ENCODE measurements around the gene EML4. TPM values are rescaled to one million over a fixed set of nuclear protein-coding genes. Genes with fewer than 3 reads are reported as not detected.
"Not testable (repeated sequence)": the region's sequence is repeated elsewhere in the genome, so short reads cannot be mapped to it uniquely, and the experiment has no call there.

Gene EML4
- total RNA-seq, 1 experiment from 2014 or later = 36.8 TPM

DNA sequence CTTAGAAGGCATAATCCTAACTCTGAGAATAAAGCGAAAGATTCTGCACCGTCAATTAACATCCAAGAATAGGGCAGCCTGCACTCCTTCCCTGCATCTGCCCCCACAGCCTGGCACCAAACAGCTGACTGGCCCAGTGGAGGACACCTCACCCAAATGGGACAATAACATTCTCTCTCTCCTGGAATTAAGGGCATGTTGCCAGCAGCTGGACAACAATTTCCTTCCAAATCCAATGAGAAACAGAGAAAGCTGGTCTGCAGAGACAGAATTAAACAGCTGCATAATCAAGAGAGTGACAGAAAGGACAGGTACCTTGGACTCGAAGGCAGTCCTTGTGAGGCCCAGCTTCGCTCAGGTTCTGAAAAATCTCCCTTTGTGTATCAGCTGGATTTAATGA lies 176.8 kb downstream of the EML4 start:
- no peak for DNase-seq (ENCODE audit: low read depth)

- DNase-seq (ENCODE audit: low read depth) = not testable (repeated sequence)
Observed at GRCh38 chr2:42346856-42347255, 177.7 kb downstream of the EML4 start.

DNA sequence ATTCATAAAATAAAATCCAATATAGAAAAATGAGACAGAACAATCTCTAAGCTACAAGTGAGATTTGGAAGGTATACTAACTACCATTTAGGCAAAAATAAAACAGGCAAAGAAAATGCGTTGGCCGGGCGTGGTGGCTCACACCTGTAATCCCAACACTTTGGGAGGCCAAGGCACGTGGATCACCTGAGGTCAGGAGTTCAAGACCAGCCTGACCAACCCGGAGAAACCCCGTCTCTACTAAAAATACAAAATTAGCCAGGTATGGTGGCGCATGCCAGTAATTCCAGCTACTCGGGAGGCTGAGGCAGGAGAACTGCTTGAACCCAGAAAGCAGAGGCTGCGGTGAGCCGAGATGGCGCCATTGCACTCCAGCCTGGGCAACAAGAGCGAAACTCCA lies 178.4 kb downstream of the EML4 start:
- not testable (repeated sequence) for DNase-seq (ENCODE audit: low read depth)

DNA sequence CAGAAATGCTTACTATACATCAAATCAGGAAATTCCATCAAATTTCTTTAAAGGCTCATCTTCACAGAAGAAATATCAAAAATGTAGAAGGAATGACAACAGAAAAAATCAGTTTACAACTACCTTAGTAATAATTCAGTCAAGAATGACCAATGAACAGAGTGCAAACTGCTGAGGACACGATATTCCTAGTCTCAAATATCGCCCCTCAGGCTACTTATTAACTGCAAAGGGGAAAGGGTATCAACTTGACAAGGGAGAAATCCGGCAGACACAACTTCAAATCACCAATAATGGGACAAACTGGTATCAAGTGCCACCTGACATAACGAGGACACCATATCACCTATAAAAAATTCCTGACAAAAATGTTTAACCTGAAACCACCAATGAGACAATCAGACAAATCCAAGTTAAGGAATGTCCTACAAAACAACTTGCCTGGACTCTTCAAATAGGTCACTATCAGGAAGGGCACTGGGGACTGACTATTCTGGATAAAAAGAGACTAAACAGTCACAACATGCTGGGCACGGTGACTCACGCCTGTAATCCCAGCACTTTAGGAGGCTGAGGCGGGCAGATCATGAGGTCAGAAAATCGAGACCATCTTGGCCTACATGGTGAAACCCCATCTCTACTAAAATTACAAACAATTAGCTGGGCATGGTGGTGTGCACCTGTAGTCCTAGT lies 179.1 kb downstream of the EML4 start:
- no peak for DNase-seq (ENCODE audit: low read depth)

GRCh38 chr2:42350434-42351063 lies 181.4 kb downstream of the EML4 start:
- DNase-seq (ENCODE audit: low read depth) = no peak

GRCh38 chr2:42351864-42352263 lies 182.7 kb downstream of the EML4 start:
- DNase-seq (ENCODE audit: low read depth) = no peak

DNA sequence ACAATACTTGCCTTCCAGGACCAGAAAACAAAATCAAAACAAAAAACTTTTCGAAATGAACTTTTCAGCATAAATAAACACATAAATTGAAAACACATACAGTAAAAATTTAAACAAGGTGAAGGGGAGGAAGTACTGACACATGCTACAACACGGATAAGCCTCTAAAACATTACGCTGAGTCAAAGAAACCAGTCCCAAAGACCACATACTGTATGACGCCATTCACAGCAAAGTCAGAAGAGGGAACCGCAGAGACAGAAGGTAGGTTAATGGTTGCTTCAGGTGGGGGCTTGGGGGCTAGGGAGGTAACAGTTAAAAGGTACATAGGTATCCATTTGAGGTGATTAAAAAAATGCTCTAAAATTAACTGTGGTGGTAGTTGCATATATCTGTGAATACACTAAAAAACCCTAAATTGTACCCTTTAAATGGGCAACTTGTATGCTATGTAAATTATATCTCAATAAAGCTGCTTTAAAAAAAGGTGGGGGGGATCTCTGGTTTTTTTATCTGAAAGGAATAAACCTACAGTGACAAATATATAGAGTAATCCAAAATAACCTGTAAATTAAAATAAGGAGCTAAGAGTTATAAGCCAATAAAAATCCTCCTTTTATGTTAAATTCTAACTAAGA lies 184.8 kb downstream of the EML4 start:
- DNase-seq (ENCODE audit: low read depth) = no peak

- no peak for DNase-seq (ENCODE audit: low read depth)
Observed at GRCh38 chr2:42359304-42359964, 190.3 kb downstream of the EML4 start.

DNA sequence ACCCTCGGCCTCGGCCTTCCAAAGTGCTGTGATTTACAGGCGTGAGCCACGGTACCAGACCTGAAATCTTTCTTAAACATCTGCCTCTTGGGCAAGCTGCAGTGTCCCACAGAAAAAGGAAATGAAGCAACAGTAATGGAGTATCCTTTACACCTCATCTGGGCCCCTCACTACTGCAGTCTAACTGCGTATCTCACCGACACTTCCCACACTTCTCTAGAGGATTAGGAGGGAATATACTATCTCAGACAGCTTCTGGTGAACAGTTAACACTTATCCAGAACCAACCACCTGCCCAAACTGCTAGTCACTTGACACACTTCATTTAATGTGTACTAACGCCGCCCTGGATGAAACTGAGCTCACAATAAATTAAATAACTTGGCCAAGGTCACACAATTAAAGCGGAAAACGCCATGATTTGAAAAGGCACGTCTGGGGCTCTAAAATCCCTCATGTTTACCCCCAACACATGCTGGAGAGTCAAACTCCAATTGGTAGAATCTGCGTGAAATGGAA lies 190.9 kb downstream of the EML4 start:
- peak; percentile 31 for DNase-seq (ENCODE audit: low read depth)

GRCh38 chr2:42360493-42360889 lies 191.3 kb downstream of the EML4 start:
- no peak for DNase-seq (ENCODE audit: low read depth)

DNA sequence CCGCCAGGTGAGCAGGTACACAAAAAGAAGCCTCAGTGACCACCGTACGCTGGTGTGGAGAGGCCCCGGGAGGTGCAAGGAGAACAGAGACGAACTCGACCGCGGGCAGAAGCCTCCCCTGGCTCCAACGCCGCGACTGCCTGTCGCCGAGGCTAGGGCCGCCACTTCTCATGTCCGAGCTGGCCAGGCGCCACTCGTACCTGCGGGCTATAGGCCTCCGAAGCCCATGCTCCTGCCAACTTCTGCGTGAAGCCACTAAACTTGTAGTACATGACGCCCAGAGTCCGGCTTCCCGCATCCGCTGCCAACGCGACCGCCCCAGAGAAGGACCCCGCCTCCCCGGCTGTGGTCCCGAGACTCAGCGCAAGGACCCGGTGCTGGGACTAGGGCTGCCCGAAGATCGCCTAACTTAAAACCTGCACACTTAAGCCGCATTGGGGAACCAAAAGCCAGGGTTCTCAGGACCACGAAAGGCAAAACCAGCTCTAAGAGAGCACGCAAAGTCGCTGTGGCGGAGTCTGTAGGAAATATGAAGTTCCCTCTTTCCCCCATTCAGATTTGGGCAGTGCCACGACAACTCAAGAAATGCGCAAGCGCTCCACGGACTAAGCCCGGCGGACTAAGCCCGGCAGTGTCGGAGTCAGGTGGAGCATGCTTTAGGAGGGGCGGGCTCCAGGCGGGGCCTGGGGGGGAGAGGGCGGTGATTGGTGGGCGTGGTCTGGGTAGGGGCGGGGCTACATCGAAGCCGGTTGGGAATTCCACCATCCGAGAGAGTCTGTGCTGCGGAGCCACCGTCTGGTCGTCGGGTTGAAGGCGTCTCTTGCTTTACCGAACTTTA lies 192.0 kb downstream of the EML4 start, which contains the start of gene COX7A2L:
Gene COX7A2L (minus strand): TSS at position 328 of the 838 bp plus-strand sequence. CDS start 56 bp downstream, at position 272.
- DNase-seq (ENCODE audit: low read depth) = peak; percentile 88

DNA sequence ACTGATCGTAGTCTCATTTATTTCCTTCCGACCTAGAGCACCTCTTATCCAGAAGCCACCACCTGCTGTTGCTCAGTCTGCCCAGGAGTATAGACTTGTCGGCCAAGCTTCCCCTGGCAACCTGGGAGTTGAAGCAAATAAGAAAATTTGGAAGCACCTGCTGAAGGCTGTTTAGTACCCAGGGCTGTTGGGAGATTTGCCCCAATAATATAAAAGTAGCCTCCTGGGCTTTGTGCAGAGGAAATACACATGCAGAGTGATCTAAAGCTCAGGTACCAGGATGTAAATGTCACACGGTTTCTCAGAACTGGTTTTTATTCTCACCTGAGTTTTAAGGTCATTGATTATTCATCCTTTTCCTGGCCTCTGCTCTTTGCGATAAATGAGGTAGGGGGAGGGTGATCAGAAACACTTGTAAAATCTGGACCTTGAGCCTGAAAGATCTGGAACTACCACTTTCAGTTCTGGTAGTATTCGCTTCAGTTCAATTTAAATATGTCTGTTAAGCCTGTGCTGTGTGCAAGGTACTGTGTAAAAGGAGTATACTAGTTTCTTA lies 192.7 kb downstream of the EML4 start:
- no peak for DNase-seq (ENCODE audit: low read depth)

- DNase-seq (ENCODE audit: low read depth) = no peak
Observed at GRCh38 chr2:42363413-42363812, 194.3 kb downstream of the EML4 start.

DNA sequence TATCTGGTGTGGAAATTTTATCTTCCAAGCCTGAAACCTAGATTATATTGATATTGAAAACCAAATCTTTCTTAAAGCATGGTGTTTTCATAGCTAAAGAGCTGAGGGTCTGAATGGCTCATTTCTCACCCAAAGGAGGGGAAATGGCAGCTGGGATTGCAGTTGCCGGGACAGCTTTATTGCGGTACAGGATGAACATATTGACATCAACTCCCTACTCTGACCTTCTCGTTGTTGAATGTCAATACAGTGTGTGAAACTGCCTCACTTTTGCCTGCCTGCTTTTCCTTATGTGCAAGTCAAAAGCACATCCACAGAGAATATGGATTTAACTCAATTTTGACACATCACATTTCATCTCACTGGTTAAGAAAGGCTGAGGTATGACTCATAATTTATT lies 195.5 kb downstream of the EML4 start:
- no peak for DNase-seq (ENCODE audit: low read depth)

GRCh38 chr2:42366411-42366810 lies 197.3 kb downstream of the EML4 start:
- no peak for DNase-seq (ENCODE audit: low read depth)

GRCh38 chr2:42367835-42368234 lies 198.7 kb downstream of the EML4 start:
- DNase-seq (ENCODE audit: low read depth) = no peak

GRCh38 chr2:42368817-42369531 lies 199.8 kb downstream of the EML4 start:
- no peak for DNase-seq (ENCODE audit: low read depth)

- DNase-seq (ENCODE audit: low read depth) = no peak
Observed at GRCh38 chr2:42369532-42370229, 200.5 kb downstream of the EML4 start.

Measured in HT1080 (cell line).